T-helper 2 cell (primary cell): ENCODE results near the gene GAS6.
"Not testable (repeated sequence)": the region's sequence is repeated elsewhere in the genome, so short reads cannot be mapped to it uniquely, and the experiment has no call there.

Experiments
- DNase-seq, 5 experiments: peaks; one replicate each; pipeline versions ENCODE4 v3.0.0 to v3.0.0-alpha.2; 2012 to 2022

Gene GAS6

GRCh38 chr13:113804703-113805430 lies 59.0 kb downstream of the GAS6 start:
- DNase-seq, result no peak

- no peak for DNase-seq
Observed at GRCh38 chr13:113804017-113804702, 59.7 kb downstream of the GAS6 start.

GRCh38 chr13:113803409-113804016 lies 60.4 kb downstream of the GAS6 start:
- no peak for DNase-seq

- DNase-seq, result no peak
Observed at GRCh38 chr13:113802761-113803160, 61.1 kb downstream of the GAS6 start.

GRCh38 chr13:113802090-113802531 lies 61.8 kb downstream of the GAS6 start:
- no peak for DNase-seq

- no peak for DNase-seq
Observed at GRCh38 chr13:113801289-113801961, 62.5 kb downstream of the GAS6 start.

- DNase-seq, result no peak
Observed at GRCh38 chr13:113800576-113800926, 63.3 kb downstream of the GAS6 start.

- no peak for DNase-seq
Observed at GRCh38 chr13:113798200-113798811, 65.6 kb downstream of the GAS6 start.

GRCh38 chr13:113796964-113797676 lies 66.8 kb downstream of the GAS6 start:
- DNase-seq, result no peak

GRCh38 chr13:113796211-113796963 lies 67.5 kb downstream of the GAS6 start:
- no peak for DNase-seq

- DNase-seq, result not testable (repeated sequence)
Observed at GRCh38 chr13:113795362-113795761, 68.5 kb downstream of the GAS6 start.

GRCh38 chr13:113794764-113795173 lies 69.1 kb downstream of the GAS6 start:
- DNase-seq, result no peak

GRCh38 chr13:113794086-113794485 lies 69.8 kb downstream of the GAS6 start:
- no peak for DNase-seq

GRCh38 chr13:113793718-113794085 lies 70.2 kb downstream of the GAS6 start:
- no peak for DNase-seq

GRCh38 chr13:113792886-113793717 lies 70.8 kb downstream of the GAS6 start:
- no peak for DNase-seq

GRCh38 chr13:113792236-113792770 lies 71.6 kb downstream of the GAS6 start:
- DNase-seq, result no peak

- DNase-seq, result no peak
Observed at GRCh38 chr13:113791761-113792160, 72.1 kb downstream of the GAS6 start.

GRCh38 chr13:113791226-113791625 lies 72.7 kb downstream of the GAS6 start:
- no peak for DNase-seq

GRCh38 chr13:113789931-113790330 lies 73.9 kb downstream of the GAS6 start:
- DNase-seq, result not testable (repeated sequence)

GRCh38 chr13:113789167-113789566 lies 74.7 kb downstream of the GAS6 start:
- no peak for DNase-seq
